K562 (cell line): Measurements from ENCODE around the gene CLEC4M. TPM values are rescaled to one million over a fixed set of nuclear protein-coding genes. Genes with fewer than 3 reads are reported as not detected.

Source experiments
- ATAC-seq: fragments of 200-7000 bp; cut with Tn5 transposase; 3 replicates; pipeline ENCODE4 v1.9.1; 2020; ENCODE audit warnings: moderate library complexity
- BruUV-seq: library from RNA; stranded (reverse); fragments of 400-500 nt; replicated peaks from 2 replicates; lab custom pipeline; 2021; lab: Mats Ljungman, UMichigan
- CTCF ChIA-PET: fragments of 300-600 bp; formaldehyde crosslinking; extraction: SDS; loops from one replicate; lab custom pipeline; 2021; ENCODE audit warnings: low intra/inter-chr PET ratio; lab: Yijun Ruan, JAX
- POLR2A ChIA-PET: fragments of 300-600, 350-650 bp; sonication (Branson Sonifier 250); formaldehyde crosslinking; extraction: SDS; loops from one replicate; lab custom pipeline; 2021; ENCODE audit warnings: antibody characterized with exemption, inconsistent platforms; lab: Yijun Ruan, JAX
- DNase-seq, 4 experiments: peaks; one replicate each; pipeline versions ENCODE4 v3.0.0 to v3.0.0-alpha.2; 2011 to 2018; ENCODE audit warnings: low spot score in 3 of 4, mixed read lengths in 3 of 4; ENCODE audit errors: extremely low read depth in 1 of 4
- FAIRE-seq: peaks from 2 replicates; lab custom pipeline; 2011; peaks lifted over from hg19 to GRCh38; lab: Jason Lieb, UNC
- H2AFZ ChIP-seq: 2 replicates; pipeline ENCODE4 v1.6.0; 2011; ENCODE audit warnings: low read depth, low read length, control low read depth, inconsistent platforms
- H3K27ac ChIP-seq: fragments of 200-600 bp; 3 replicates; pipeline ENCODE4 v1.8.0; 2011; ENCODE audit warnings: low read depth, mild to moderate bottlenecking, control low read depth, inconsistent platforms, low read length, moderate library complexity, mixed read lengths; ENCODE audit errors: extremely low read depth
- H3K27me3 ChIP-seq, 2 experiments: fragments of 300-600 bp in 1 of 2; 2 replicates in 1 of 2; 3 replicates in 1 of 2; pipeline versions ENCODE4 v1.6.0 to v1.8.0; 2011; ENCODE audit warnings: inconsistent platforms in 2 of 2, low read length in 2 of 2, mild to moderate bottlenecking in 1 of 2, mixed read lengths in 1 of 2, moderate library complexity in 1 of 2; ENCODE audit not compliant: control insufficient read depth in 2 of 2, insufficient read depth in 2 of 2
- H3K36me3 ChIP-seq: fragments of 300-600 bp; 3 replicates; pipeline ENCODE4 v1.8.0; 2011; ENCODE audit warnings: mild to moderate bottlenecking, low read length, inconsistent platforms; ENCODE audit not compliant: control insufficient read depth, insufficient read depth
- H3K4me1 ChIP-seq, 2 experiments: fragments of 200-600 bp in 1 of 2; replicated peaks in 1 of 2; 2 replicates in 1 of 2; 3 replicates in 1 of 2; pipeline versions ENCODE4 v1.5.1 to v1.8.0; 2011; ENCODE audit warnings: inconsistent platforms in 2 of 2, low read length in 2 of 2, mild to moderate bottlenecking in 1 of 2, mixed read lengths in 1 of 2, moderate library complexity in 1 of 2; ENCODE audit not compliant: control insufficient read depth in 2 of 2, insufficient read depth in 2 of 2
- H3K4me2 ChIP-seq: 2 replicates; pipeline ENCODE4 v1.6.1; 2011; ENCODE audit warnings: low read length, control low read depth, inconsistent platforms, mixed read lengths; ENCODE audit not compliant: insufficient read depth
- H3K4me3 ChIP-seq: fragments of 200-600 bp; sonication (generic), shearing (Covaris generic); 2 replicates; pipeline ENCODE4 v1.5.1; 2016; ENCODE audit warnings: control low read depth, inconsistent platforms
- H3K79me2 ChIP-seq: fragments of 200-600 bp; 3 replicates; pipeline ENCODE4 v1.8.0; 2011; ENCODE audit warnings: low read length, inconsistent platforms; ENCODE audit not compliant: control insufficient read depth, insufficient read depth
- H3K9ac ChIP-seq, 2 experiments: 2 replicates each; pipeline versions ENCODE4 v1.6.0 to v1.6.1; 2011; ENCODE audit warnings: low read depth in 2 of 2, low read length in 2 of 2, control low read depth in 1 of 2, inconsistent platforms in 1 of 2, mild to moderate bottlenecking in 1 of 2, mixed read lengths in 1 of 2; ENCODE audit not compliant: insufficient read depth in 1 of 2
- H3K9me1 ChIP-seq: one replicate; pipeline ENCODE4 v1.6.0; 2011; ENCODE audit warnings: inconsistent platforms, mild to moderate bottlenecking, low read length, moderate library complexity; ENCODE audit not compliant: control insufficient read depth, insufficient read depth
- H3K9me3 ChIP-seq: replicated peaks from 2 replicates; pipeline ENCODE4 v1.5.1; 2011; ENCODE audit warnings: low read depth, low read length, inconsistent platforms; ENCODE audit not compliant: control insufficient read depth, insufficient read depth
- H4K20me1 ChIP-seq: replicated peaks from 2 replicates; pipeline ENCODE4 v1.6.1; 2011; ENCODE audit warnings: low read length, inconsistent platforms, mixed read lengths; ENCODE audit not compliant: control insufficient read depth, insufficient read depth
- C11orf30 ChIP-seq: fragments of 450-650 bp; IDR thresholded peaks from 2 replicates; pipeline ENCODE4 v1.6.1; 2016; ENCODE audit warnings: low read depth, mild to moderate bottlenecking
- EWSR1 ChIP-seq: fragments of 450-650 bp; IDR thresholded peaks from 2 replicates; pipeline ENCODE4 v1.6.1; 2018; ENCODE audit warnings: borderline replicate concordance, mild to moderate bottlenecking, low read depth, moderate library complexity; ENCODE audit not compliant: partially characterized antibody
- HES1 ChIP-seq: fragments of 450-650 bp; IDR thresholded peaks from 2 replicates; pipeline ENCODE4 v1.6.1; 2016; ENCODE audit warnings: low read depth, mild to moderate bottlenecking, moderate library complexity
- MAFF ChIP-seq: IDR thresholded peaks from 2 replicates; pipeline ENCODE4 v1.6.1; 2012; ENCODE audit warnings: low read length, improper control_type of control experiment
- MAFG ChIP-seq: fragments of 450-650 bp; conservative IDR thresholded peaks from 2 replicates; pipeline ENCODE4 v1.6.1; 2016; ENCODE audit warnings: missing genetic modification characterization, missing compliant biosample characterization
- NR3C1 ChIP-seq: sonication (generic); formaldehyde crosslinking; IDR thresholded peaks from 2 replicates; pipeline ENCODE4 v1.8.1; 2022; ENCODE audit warnings: missing genetic modification reagents
- RBM39 ChIP-seq: fragments of 200-400 bp; formaldehyde crosslinking; optimal IDR thresholded peaks from 2 replicates; pipeline ENCODE3; 2018; ENCODE audit warnings: low read depth, low read length
- TAF15 ChIP-seq: fragments of 200-400 bp; formaldehyde crosslinking; IDR thresholded peaks from 2 replicates; pipeline ENCODE4 v1.6.1; 2017; ENCODE audit warnings: mild to moderate bottlenecking, low read depth, low read length, moderate library complexity
- U2AF2 ChIP-seq: fragments of 200-400 bp; formaldehyde crosslinking; optimal IDR thresholded peaks from 2 replicates; pipeline ENCODE3; 2017; ENCODE audit warnings: low read depth, mild to moderate bottlenecking, low read length
- ZFP1 ChIP-seq: fragments of 450-650 bp; formaldehyde crosslinking; IDR thresholded peaks from 2 replicates; pipeline ENCODE4 v1.4.0; 2020; ENCODE audit warnings: mild to moderate bottlenecking, mixed read lengths
- ZNF316 ChIP-seq: fragments of 450-650 bp; IDR thresholded peaks from 2 replicates; pipeline ENCODE4 v1.6.1; 2016
- WGBS: fragments of 100-300 bp; shearing (Covaris generic); methylation state at CpG from one replicate; pipeline ENCODE4 v1.1.6; 2016; ENCODE audit warnings: low coverage, mixed read lengths; ENCODE audit not compliant: insufficient coverage; ENCODE audit errors: missing lambda C conversion rate; 5-methylcytosine and 5-hydroxymethylcytosine counted together
- in situ Hi-C: fragments of 300-500 bp; cut with MboI; formaldehyde crosslinking; loops from 4 replicates; pipeline ENCODE4 v1.15.0; 2018; ENCODE audit warnings: inconsistent platforms, mixed read lengths
- intact Hi-C: fragments of 100-400 bp; cut with micrococcal nuclease; formaldehyde crosslinking; loops from 2 replicates; pipeline ENCODE4 v1.14.2; 2022
- polyA plus RNA-seq, 8 experiments: library from polyadenylated mRNA; depleted of rRNA in 4 of 8; stranded (reverse) in 5 of 8; unstranded in 3 of 8; fragments of >200 nt; fragmentation: Nextera tagmentation in 2 of 8; fragmentation: Illumina TruSeq in 1 of 8; extraction: Ambion mirVana in 2 of 8; extraction: Trizol in 1 of 8; gene quantifications; 2 replicates each; pipeline versions ENCODE4 v1.2.1 to v1.2.3, GENCODE V29; 2011 to 2014; ENCODE audit warnings: inconsistent platforms in 1 of 8, missing spikeins in 1 of 8
- total RNA-seq, 7 experiments: library from RNA; depleted of rRNA in 6 of 7; stranded (reverse); fragments of >200 nt in 6 of 7; fragmentation: Illumina TruSeq in 2 of 7; extraction: Trizol in 2 of 7; gene quantifications; 2 replicates each; pipeline versions ENCODE4 v1.2.1 to v1.2.3, GENCODE V29; 2011 to 2021; ENCODE audit warnings: low replicate concordance in 1 of 7

CLEC4M gene
- total and polyA plus RNA-seq, 9 of the 15 experiments (the other 6 are each of a cell fraction or from before 2014, with no cell fraction given), result 0.08 to 0.18 TPM; not detected in 7

DNA sequence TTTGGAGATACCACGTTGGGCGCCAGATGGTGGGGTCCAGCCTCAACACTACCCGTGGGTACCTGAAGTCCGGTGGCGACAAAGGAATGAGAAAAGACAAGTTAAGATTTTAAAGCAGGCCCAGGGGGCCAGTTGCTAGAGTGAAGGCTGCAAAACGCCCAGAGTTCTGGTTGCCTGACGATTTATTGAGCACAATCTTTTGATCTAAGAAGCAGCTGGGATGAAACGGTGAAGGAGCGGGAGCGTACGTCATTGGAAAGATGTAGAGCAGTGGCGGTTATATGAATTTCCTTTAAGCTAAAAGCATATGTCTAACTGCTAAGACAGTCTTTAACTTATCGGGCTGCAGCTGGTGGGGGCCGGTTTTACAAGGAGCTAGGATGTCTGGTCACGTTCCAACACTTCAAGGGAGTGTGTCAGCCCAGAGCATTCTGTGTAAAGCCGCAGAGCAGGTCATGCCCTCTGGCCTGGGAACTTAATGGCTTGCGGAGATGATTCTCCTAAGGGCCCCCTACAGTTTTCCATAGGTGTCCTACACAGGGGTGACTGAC, 38.1 kb downstream of the CLEC4M start (continued):
- peak; percentile 81 for TF ChIP-seq HES1
- TF ChIP-seq NR3C1 (CRISPR knock-in tag), result no peak
- TF ChIP-seq U2AF2, result no peak

DNA sequence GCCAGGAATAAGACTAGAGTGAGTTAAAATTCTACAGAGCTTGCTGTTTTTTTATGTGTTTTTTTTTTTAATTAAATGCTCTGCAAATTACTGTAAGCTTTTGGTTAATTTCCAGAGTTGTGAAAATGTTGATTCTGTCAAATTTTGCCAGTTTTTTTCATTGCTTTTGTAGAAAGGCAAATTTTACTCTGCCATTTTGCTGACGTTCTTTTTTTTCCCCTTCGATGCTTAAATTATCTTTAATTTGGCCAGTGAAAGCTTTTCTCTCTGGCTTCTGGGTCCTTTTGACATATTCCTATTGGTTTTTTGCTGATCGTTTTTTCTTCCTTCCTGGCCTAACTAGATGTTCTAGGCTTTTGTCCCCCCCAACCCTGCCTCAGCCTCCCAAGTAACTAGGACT, 43.2 kb downstream of the CLEC4M start:
- in situ Hi-C loops, result loop anchor here (5.0 to 10.0 kb wide), 2 partner anchors 234 to 451 kb away; no protein-coding TSS in a partner anchor
- no peaks in the 10 kb centered on the region; the same call in 1 of the 2 replicates for H3K9me3 ChIP-seq
- POLR2A ChIA-PET, result interaction anchor here (0.6 kb wide), 1 partner anchor 227 kb away, joined by 3 read pairs; no protein-coding TSS in a partner anchor
- no peaks in the 10 kb centered on the region for H3K36me3 ChIP-seq
- no peak overlapping the region for H3K27ac ChIP-seq
- BruUV-seq, result no TSS peak
- H3K4me1 ChIP-seq, result no peaks in the 10 kb centered on the region; a peak in 1 of 5 replicates
- CTCF ChIA-PET, result no interaction called here
- peaks cover 7 to 22% of the 10 kb centered on the region in 2 experiments; a peak in 4 of 5 replicates for H3K27me3 ChIP-seq
- no peak for ATAC-seq
- DNase-seq, result no peak
- no peaks in the 10 kb centered on the region for H3K79me2 ChIP-seq
- intact Hi-C loops, result no loop called here
- FAIRE-seq, result no peak
- no peaks in the 10 kb centered on the region for H4K20me1 ChIP-seq
- no peak overlapping the region for H2AFZ ChIP-seq
- H3K4me2 ChIP-seq, result no peak overlapping the region
- WGBS, result 12% methylated on average over 3 of the region's 3 CpGs
- H3K9me1 ChIP-seq, result no peaks in the 10 kb centered on the region
- TF ChIP-seq EWSR1 (no peak), TAF15 (no peak), RBM39 (no peak), ZFP1 (CRISPR knock-in tag) (no peak), MAFF (peak; percentile 30; the same call in 1 of the 2 replicates), MAFG (tag) (peak; percentile 54; the same call in 1 of the 2 replicates), ZNF316 (peak; percentile 82), C11orf30 (peak; percentile 67)
- TF ChIP-seq, all 486 proteins: peak for 4
- Histone ChIP-seq H3K9ac (no peak overlapping the region), H3K4me3 (no peak overlapping the region)
